GM12892 (cell line): ENCODE data around the gene SPPL2C. TPM values are rescaled to one million over a fixed set of nuclear protein-coding genes. Genes with fewer than 3 reads are reported as not detected.

ENCODE experiments used
- DNase-seq: peaks from one replicate; pipeline ENCODE4 v3.0.0; 2011; ENCODE audit not compliant: insufficient read length
- FAIRE-seq: peaks from 2 replicates; lab custom pipeline; 2011; peaks lifted over from hg19 to GRCh38; lab: Jason Lieb, UNC
- POLR2A ChIP-seq: IDR thresholded peaks from 2 replicates; pipeline ENCODE4 v1.6.1; 2011; ENCODE audit warnings: low read depth, low read length, control low read depth
- POLR2AphosphoS5 ChIP-seq: IDR thresholded peaks from 2 replicates; pipeline ENCODE4 v1.6.1; 2011; ENCODE audit warnings: low read depth, low read length, control low read depth
- TAF1 ChIP-seq: IDR thresholded peaks from 2 replicates; pipeline ENCODE4 v1.6.1; 2011; ENCODE audit warnings: low read depth, mild to moderate bottlenecking, control low read depth, low read length, borderline replicate concordance
- polyA plus RNA-seq: library from polyadenylated mRNA; unstranded; fragments of >200 nt; gene quantifications from one replicate; pipeline ENCODE4 v1.2.1, GENCODE V29; 2012; ENCODE audit warnings: missing spikeins, inconsistent platforms; ENCODE audit not compliant: missing spikeins

Gene SPPL2C
- not detected for polyA plus RNA-seq

GRCh38 chr17:45844695-45845375 is at the start of gene SPPL2C:
Gene SPPL2C (plus strand): TSS chr17:45844881. CDS start chr17:45844907, 26 bp downstream.
- TF ChIP-seq TAF1: no peak
- no peak for TF ChIP-seq POLR2A
- no peak for TF ChIP-seq POLR2AphosphoS5
- no peak for DNase-seq
- no peak for FAIRE-seq

GRCh38 chr17:45800816-45801215 is 43.9 kb upstream of the SPPL2C start:
- DNase-seq (no peak), FAIRE-seq (no peak)
- TF ChIP-seq POLR2A: no peak
- TF ChIP-seq POLR2AphosphoS5: no peak

GRCh38 chr17:45801421-45801820 is 43.3 kb upstream of the SPPL2C start:
- DNase-seq: no peak

GRCh38 chr17:45808845-45809244 is 35.8 kb upstream of the SPPL2C start:
- FAIRE-seq: no peak
- DNase-seq: no peak
- TF ChIP-seq TAF1: no peak
- no peak for TF ChIP-seq POLR2AphosphoS5
- no peak for TF ChIP-seq POLR2A

More at GRCh38 chr17:45801421-45801820, 43.3 kb upstream of the SPPL2C start:
- TF ChIP-seq POLR2A: no peak
- TF ChIP-seq POLR2AphosphoS5: no peak
- TF ChIP-seq TAF1: no peak
- no peak for FAIRE-seq

- DNase-seq (no peak), FAIRE-seq (no peak)
- no peak for TF ChIP-seq POLR2AphosphoS5
- TF ChIP-seq TAF1: no peak
- no peak for TF ChIP-seq POLR2A
These were observed 35.2 kb upstream of the SPPL2C start for GRCh38 chr17:45809499-45809898.

- no peak for DNase-seq
- no peak for FAIRE-seq
- TF ChIP-seq TAF1 (no peak), POLR2A (no peak), POLR2AphosphoS5 (no peak)
These were observed 32.6 kb upstream of the SPPL2C start for GRCh38 chr17:45812102-45812501.

- DNase-seq: no peak
- no peak for FAIRE-seq
- TF ChIP-seq POLR2AphosphoS5: no peak
- no peak for TF ChIP-seq TAF1
- no peak for TF ChIP-seq POLR2A
These were observed 31.5 kb upstream of the SPPL2C start for GRCh38 chr17:45813048-45813725.

- TF ChIP-seq POLR2AphosphoS5: no peak
- TF ChIP-seq POLR2A: no peak
- TF ChIP-seq TAF1: no peak
- FAIRE-seq: no peak
- DNase-seq: no peak
These were observed 29.8 kb upstream of the SPPL2C start for GRCh38 chr17:45814622-45815606.

- TF ChIP-seq POLR2AphosphoS5 (no peak), TAF1 (no peak), POLR2A (no peak)
- no peak for FAIRE-seq
These were observed 28.9 kb upstream of the SPPL2C start for GRCh38 chr17:45815752-45816151.

GRCh38 chr17:45818041-45818440 is 26.6 kb upstream of the SPPL2C start:
- no peak for FAIRE-seq
- no peak for DNase-seq
- TF ChIP-seq POLR2A (no peak), TAF1 (no peak), POLR2AphosphoS5 (no peak)

More at GRCh38 chr17:45815752-45816151, 28.9 kb upstream of the SPPL2C start:
- DNase-seq: no peak

- DNase-seq: no peak
- FAIRE-seq: no peak
These were observed 26.0 kb upstream of the SPPL2C start for GRCh38 chr17:45818699-45819098.

GRCh38 chr17:45819632-45820031 is 25.0 kb upstream of the SPPL2C start:
- TF ChIP-seq POLR2A: no peak
- TF ChIP-seq TAF1: no peak
- TF ChIP-seq POLR2AphosphoS5: no peak
- DNase-seq (no peak), FAIRE-seq (no peak)

More at GRCh38 chr17:45818699-45819098, 26.0 kb upstream of the SPPL2C start:
- no peak for TF ChIP-seq TAF1
- no peak for TF ChIP-seq POLR2AphosphoS5
- TF ChIP-seq POLR2A: no peak

- TF ChIP-seq POLR2AphosphoS5 (no peak), POLR2A (no peak), TAF1 (no peak)
- DNase-seq (no peak), FAIRE-seq (no peak)
These were observed 24.5 kb upstream of the SPPL2C start for GRCh38 chr17:45820052-45820780.
